Thyroid gland (tissue), 4 donors: Measurements from ENCODE around the gene WFDC1.

Experiments used
- POLR2A ChIP-seq, 2 donors: fragments of 450-650 bp; IDR thresholded peaks; one replicate each; pipeline ENCODE4 v1.6.1; 2017; ENCODE audit warnings: antibody characterized with exemption in 2 of 2, mild to moderate bottlenecking in 2 of 2, moderate library complexity in 1 of 2
- TF ChIP-seq, protein P1 (sequence below), 6 experiments: fragments of 200-600 bp in 3 of 6; fragments of 450-650 bp in 3 of 6; sonication (generic) in 3 of 6; IDR thresholded peaks; one replicate each; pipeline ENCODE4 v1.5.1; 2016 to 2019; ENCODE audit warnings: antibody characterized with exemption in 6 of 6, mild to moderate bottlenecking in 2 of 6, inconsistent platforms in 1 of 6, moderate library complexity in 1 of 6

DNA sequence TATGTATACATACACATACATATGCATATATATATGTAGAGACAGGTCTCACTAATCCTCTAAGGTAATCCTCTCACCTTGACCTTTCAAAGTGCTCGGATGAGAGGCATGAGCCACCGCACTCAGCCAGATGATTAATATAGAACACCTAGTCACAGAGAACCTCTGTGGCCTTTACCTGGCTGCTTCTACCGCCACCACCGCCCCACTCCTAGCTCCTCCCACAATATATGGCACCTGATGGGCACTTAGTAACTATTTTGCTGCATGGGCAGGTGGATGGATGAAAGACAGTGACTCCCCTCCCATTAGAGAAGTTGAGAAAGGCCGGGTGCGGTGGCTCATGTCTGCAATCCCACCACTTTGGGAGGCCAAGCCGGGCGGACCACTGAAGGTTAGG lies 57.0 kb downstream of the WFDC1 start:
- no peak for TF ChIP-seq POLR2A (IDR thresholded peaks at IDR 0.05)
- TF ChIP-seq, protein P1, sequence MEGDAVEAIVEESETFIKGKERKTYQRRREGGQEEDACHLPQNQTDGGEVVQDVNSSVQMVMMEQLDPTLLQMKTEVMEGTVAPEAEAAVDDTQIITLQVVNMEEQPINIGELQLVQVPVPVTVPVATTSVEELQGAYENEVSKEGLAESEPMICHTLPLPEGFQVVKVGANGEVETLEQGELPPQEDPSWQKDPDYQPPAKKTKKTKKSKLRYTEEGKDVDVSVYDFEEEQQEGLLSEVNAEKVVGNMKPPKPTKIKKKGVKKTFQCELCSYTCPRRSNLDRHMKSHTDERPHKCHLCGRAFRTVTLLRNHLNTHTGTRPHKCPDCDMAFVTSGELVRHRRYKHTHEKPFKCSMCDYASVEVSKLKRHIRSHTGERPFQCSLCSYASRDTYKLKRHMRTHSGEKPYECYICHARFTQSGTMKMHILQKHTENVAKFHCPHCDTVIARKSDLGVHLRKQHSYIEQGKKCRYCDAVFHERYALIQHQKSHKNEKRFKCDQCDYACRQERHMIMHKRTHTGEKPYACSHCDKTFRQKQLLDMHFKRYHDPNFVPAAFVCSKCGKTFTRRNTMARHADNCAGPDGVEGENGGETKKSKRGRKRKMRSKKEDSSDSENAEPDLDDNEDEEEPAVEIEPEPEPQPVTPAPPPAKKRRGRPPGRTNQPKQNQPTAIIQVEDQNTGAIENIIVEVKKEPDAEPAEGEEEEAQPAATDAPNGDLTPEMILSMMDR (IDR thresholded peaks at IDR 0.05) = no peak
